Measurements from ENCODE around the gene QTRT2. TPM values are rescaled to one million over a fixed set of nuclear protein-coding genes. Genes with fewer than 3 reads are reported as not detected.

Gene QTRT2
- total RNA-seq, 1 experiment from 2014 or later = 84.1 TPM

- Histone ChIP-seq H3K14ac (ENCODE audit: insufficient read depth, low read length) (no peak overlapping the region), H3K4ac (ENCODE audit: low read depth, low read length) (no peak overlapping the region), H3K79me1 (ENCODE audit: insufficient read depth, low read depth, low read length, poor library complexity, severe bottlenecking) (no peaks in the 10 kb centered on the region), H3K23ac (ENCODE audit: insufficient read length, low read depth, low read length) (no peak overlapping the region), H3K27me3 (ENCODE audit: insufficient read depth, low read length) (no peaks in the 10 kb centered on the region), H2BK5ac (ENCODE audit: insufficient read length, low read length) (no peak overlapping the region), H2BK12ac (ENCODE audit: insufficient read length, low read depth, low read length) (no peak overlapping the region), H3K4me2 (ENCODE audit: insufficient read depth, insufficient read length, low read length) (no peak overlapping the region), H3K9me3 (ENCODE audit: control insufficient read depth, low read depth, low read length) (no peaks in the 10 kb centered on the region), H2AK5ac (ENCODE audit: insufficient read length, low read length) (no peak overlapping the region), H2BK20ac (ENCODE audit: low read depth, low read length, poor library complexity, severe bottlenecking) (no peak overlapping the region), H4K20me1 (ENCODE audit: control insufficient read depth, insufficient read depth, insufficient read length) (no peaks in the 10 kb centered on the region), H3K79me2 (ENCODE audit: insufficient read depth, low read length) (no peaks in the 10 kb centered on the region), H3K9ac (ENCODE audit: extremely low read depth, insufficient read length, low read length) (no peak overlapping the region), H3T11ph (ENCODE audit: low read length) (no peak overlapping the region), H4K91ac (ENCODE audit: insufficient read length, low read depth, low read length) (no peak overlapping the region), H3K56ac (ENCODE audit: insufficient read length, low read depth, low read length) (no peak overlapping the region), H2AFZ (ENCODE audit: low read length) (no peak overlapping the region), H2BK15ac (ENCODE audit: low read depth, low read length) (no peak overlapping the region), H3K27ac (ENCODE audit: insufficient read length, low read depth, low read length) (no peak overlapping the region), H4K5ac (ENCODE audit: insufficient read length, low read depth, low read length) (no peak overlapping the region), H4K8ac (replicated peaks; ENCODE audit: insufficient read length, low read depth, low read length) (no peak overlapping the region), H2BK120ac (ENCODE audit: low read depth, low read length, poor library complexity, severe bottlenecking) (no peak overlapping the region), H3K18ac (ENCODE audit: insufficient read length, low read depth, low read length) (no peak overlapping the region), H3K23me2 (ENCODE audit: insufficient read length, low read depth, low read length, poor library complexity, severe bottlenecking) (no peaks in the 10 kb centered on the region), H3K4me1 (ENCODE audit: insufficient read depth, low read length) (no peaks in the 10 kb centered on the region)
- WGBS (ENCODE audit: extremely low coverage, insufficient read length, low lambda C conversion rate) = no CpG with 5 or more reads among the region's 1 CpG
- no peak for DNase-seq
- H3K9me3 Mint-ChIP-seq = no peaks in the 10 kb centered on the region
- H3K27ac Mint-ChIP-seq = no peak overlapping the region
- H3K27me3 Mint-ChIP-seq (ENCODE audit: low read depth) = no peaks in the 10 kb centered on the region; the same call in 1 of the 2 replicates
- TF ChIP-seq, protein P1, sequence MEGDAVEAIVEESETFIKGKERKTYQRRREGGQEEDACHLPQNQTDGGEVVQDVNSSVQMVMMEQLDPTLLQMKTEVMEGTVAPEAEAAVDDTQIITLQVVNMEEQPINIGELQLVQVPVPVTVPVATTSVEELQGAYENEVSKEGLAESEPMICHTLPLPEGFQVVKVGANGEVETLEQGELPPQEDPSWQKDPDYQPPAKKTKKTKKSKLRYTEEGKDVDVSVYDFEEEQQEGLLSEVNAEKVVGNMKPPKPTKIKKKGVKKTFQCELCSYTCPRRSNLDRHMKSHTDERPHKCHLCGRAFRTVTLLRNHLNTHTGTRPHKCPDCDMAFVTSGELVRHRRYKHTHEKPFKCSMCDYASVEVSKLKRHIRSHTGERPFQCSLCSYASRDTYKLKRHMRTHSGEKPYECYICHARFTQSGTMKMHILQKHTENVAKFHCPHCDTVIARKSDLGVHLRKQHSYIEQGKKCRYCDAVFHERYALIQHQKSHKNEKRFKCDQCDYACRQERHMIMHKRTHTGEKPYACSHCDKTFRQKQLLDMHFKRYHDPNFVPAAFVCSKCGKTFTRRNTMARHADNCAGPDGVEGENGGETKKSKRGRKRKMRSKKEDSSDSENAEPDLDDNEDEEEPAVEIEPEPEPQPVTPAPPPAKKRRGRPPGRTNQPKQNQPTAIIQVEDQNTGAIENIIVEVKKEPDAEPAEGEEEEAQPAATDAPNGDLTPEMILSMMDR (conservative IDR thresholded peaks at IDR 0.05) = no peak
- no peak overlapping the region for H3K4me3 Mint-ChIP-seq
- H3K36me3 Mint-ChIP-seq (ENCODE audit: insufficient read depth in 1 of 3, low read depth in 3 of 3) = no peaks in the 10 kb centered on the region
- H3K4me1 Mint-ChIP-seq = peaks cover 10 to 12% of the 10 kb centered on the region in 2 experiments
Observed at GRCh38 chr3:114119776-114120175, 63.2 kb downstream of the QTRT2 start.

All from H9 (cell line).